HepG2 (cell line): ENCODE data around the gene UBL7. TPM values are rescaled to one million over a fixed set of nuclear protein-coding genes. Genes with fewer than 3 reads are reported as not detected.
A peak's percentile ranks its signal among the peaks of the same experiment; 100 is the strongest.

Source experiments
- EP300 ChIP-seq, 3 experiments: sonication (generic) in 1 of 3; formaldehyde crosslinking in 1 of 3; IDR thresholded peaks; 2 replicates each; pipeline versions ENCODE4 v1.5.1 to v1.6.1; 2011 to 2020; ENCODE audit warnings: low read depth in 2 of 3, low read length in 2 of 3, borderline replicate concordance in 1 of 3, improper control_type of control experiment in 1 of 3, mild to moderate bottlenecking in 1 of 3, missing genetic modification reagents in 1 of 3, moderate library complexity in 1 of 3
- FLYWCH1 ChIP-seq: sonication (generic); formaldehyde crosslinking; IDR thresholded peaks from 2 replicates; pipeline ENCODE4 v1.8.1; 2023; ENCODE audit warnings: mild to moderate bottlenecking, missing genetic modification reagents
- FUBP1 ChIP-seq: sonication (generic); formaldehyde crosslinking; IDR thresholded peaks from 2 replicates; pipeline ENCODE4 v1.5.1; 2020; ENCODE audit warnings: missing genetic modification reagents, mild to moderate bottlenecking, borderline replicate concordance
- ISX ChIP-seq: sonication (generic); formaldehyde crosslinking; conservative IDR thresholded peaks from 2 replicates; pipeline ENCODE4 v1.5.0; 2020; ENCODE audit warnings: missing genetic modification reagents
- MAF1 ChIP-seq: sonication (generic); formaldehyde crosslinking; IDR thresholded peaks from 2 replicates; pipeline ENCODE4 v1.5.0; 2020; ENCODE audit warnings: missing genetic modification reagents, borderline replicate concordance
- NCOA1 ChIP-seq: sonication (generic); formaldehyde crosslinking; IDR thresholded peaks from 2 replicates; pipeline ENCODE4 v1.9.0; 2021; ENCODE audit warnings: missing genetic modification reagents
- PAF1 ChIP-seq: IDR thresholded peaks from 2 replicates; pipeline ENCODE4 v1.6.1; 2016; ENCODE audit warnings: missing genetic modification reagents, missing compliant biosample characterization
- PBX3 ChIP-seq: sonication (generic); formaldehyde crosslinking; IDR thresholded peaks from 2 replicates; pipeline ENCODE4 v1.8.1; 2023; ENCODE audit warnings: missing genetic modification reagents, inconsistent platforms, borderline replicate concordance
- SMAD1 ChIP-seq: sonication (generic); formaldehyde crosslinking; IDR thresholded peaks from 2 replicates; pipeline ENCODE4 v1.4.0; 2020; ENCODE audit warnings: missing genetic modification reagents, low read depth, mild to moderate bottlenecking, borderline replicate concordance
- SNAPC2 ChIP-seq: sonication (generic); formaldehyde crosslinking; IDR thresholded peaks from 2 replicates; pipeline ENCODE4 v1.8.1; 2022; ENCODE audit warnings: mild to moderate bottlenecking, missing genetic modification reagents
- SNAPC4 ChIP-seq: sonication (generic); formaldehyde crosslinking; IDR thresholded peaks from 2 replicates; pipeline ENCODE4 v1.4.0; 2020; ENCODE audit warnings: mild to moderate bottlenecking, missing genetic modification reagents
- THRA ChIP-seq: sonication (generic); formaldehyde crosslinking; IDR thresholded peaks from 2 replicates; pipeline ENCODE4 v1.4.0; 2020; ENCODE audit warnings: missing genetic modification reagents, borderline replicate concordance
- ZNF264 ChIP-seq: sonication (generic); formaldehyde crosslinking; IDR thresholded peaks from 2 replicates; pipeline ENCODE4 v1.4.0; 2020; ENCODE audit warnings: missing genetic modification reagents
- ZNF460 ChIP-seq: sonication (generic); formaldehyde crosslinking; IDR thresholded peaks from 2 replicates; pipeline ENCODE4 v1.5.1; 2020; ENCODE audit warnings: missing genetic modification reagents, mild to moderate bottlenecking, borderline replicate concordance
- ZNF512 ChIP-seq: sonication (generic); formaldehyde crosslinking; IDR thresholded peaks from 2 replicates; pipeline ENCODE4 v1.4.0; 2020; ENCODE audit warnings: mild to moderate bottlenecking, missing genetic modification reagents
- polyA plus RNA-seq, 8 experiments: library from polyadenylated mRNA; depleted of rRNA in 3 of 8; stranded (reverse) in 7 of 8; unstranded in 1 of 8; fragments of >200 nt; fragmentation: Illumina TruSeq in 4 of 8; extraction: Trizol in 4 of 8; gene quantifications; 2 replicates each; pipeline versions ENCODE4 v1.2.1 to v1.2.3, GENCODE V29; 2011 to 2016; ENCODE audit warnings: low read depth in 4 of 8, missing spikeins in 1 of 8, mixed read lengths in 1 of 8; ENCODE audit not compliant: insufficient read depth in 1 of 8
- total RNA-seq, 5 experiments: library from RNA; depleted of rRNA; stranded (reverse); fragments of >200 nt; fragmentation: Illumina TruSeq; extraction: Trizol; gene quantifications; 2 replicates each; pipeline ENCODE4 v1.2.3, GENCODE V29; 2016; ENCODE audit warnings: low read depth in 1 of 5

UBL7 gene
- total and polyA plus RNA-seq, 2 of the 13 experiments (the other 11 are each of a cell fraction or from before 2014, with no cell fraction given), result 55.0 to 63.5 TPM

- TF ChIP-seq PBX3 (no peak), SNAPC4 (CRISPR knock-in tag) (no peak), PAF1 (CRISPR knock-in tag) (no peak), FUBP1 (CRISPR knock-in tag) (no peak), NCOA1 (CRISPR knock-in tag) (no peak), SNAPC2 (CRISPR knock-in tag) (no peak), ZNF264 (CRISPR knock-in tag) (no peak), EP300 (IDR thresholded peaks at IDR 0.05; ENCODE audit: low read depth in 2 of 2, low read length in 2 of 2) (no peak), EP300 (CRISPR knock-in tag; IDR thresholded peaks at IDR 0.05; ENCODE audit: borderline replicate concordance) (peak; percentile 67), ZNF512 (CRISPR knock-in tag) (no peak), MAF1 (CRISPR knock-in tag) (no peak), FLYWCH1 (CRISPR knock-in tag) (no peak), THRA (CRISPR knock-in tag) (peak; percentile 79; the same call in 1 of the 2 replicates), ISX (no peak), ZNF460 (CRISPR knock-in tag) (no peak), SMAD1 (CRISPR knock-in tag) (no peak; the same call in 1 of the 2 replicates)
Measured at GRCh38 chr15:74421302-74422245, 39.4 kb downstream of the UBL7 start (continued).
